OCI-LY1 (cell line): ENCODE measurements around the gene PPP4C.

Source experiments
- EZH2 ChIP-seq: fragments of 200-600 bp; sonication (generic), shearing (Covaris generic); IDR thresholded peaks from 2 replicates; pipeline ENCODE4 v1.8.0; 2017; ENCODE audit warnings: borderline replicate concordance, mixed run types, mild to moderate bottlenecking, antibody characterized with exemption, low read length, moderate library complexity, mixed read lengths
- TF ChIP-seq, protein P1 (sequence below): fragments of 200-600 bp; sonication (generic), shearing (Covaris generic); IDR thresholded peaks from 2 replicates; pipeline ENCODE4 v1.5.1; 2017; ENCODE audit warnings: mild to moderate bottlenecking, antibody characterized with exemption, low read length, moderate library complexity, mixed read lengths

DNA sequence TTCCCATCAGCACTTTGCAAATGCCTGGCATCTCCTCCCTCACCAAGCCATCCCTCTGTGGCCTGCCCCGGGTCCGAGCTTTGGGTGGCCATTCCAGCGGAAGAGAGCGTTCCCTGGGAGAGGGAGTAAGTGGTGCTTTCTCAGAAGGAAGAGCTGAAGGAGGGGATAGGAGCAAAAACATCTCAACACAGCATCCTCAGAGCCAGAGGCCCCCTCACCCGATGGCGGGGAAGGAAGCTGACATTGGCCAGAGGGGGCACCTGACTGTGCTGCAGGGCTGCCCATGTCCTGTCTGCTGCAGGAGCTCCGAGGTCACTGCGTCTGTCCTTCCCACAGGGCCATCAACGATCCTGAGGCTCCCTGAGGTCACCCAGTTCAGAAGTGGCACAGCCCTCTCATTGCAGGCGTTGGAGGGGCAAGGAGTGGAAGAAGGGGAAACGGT is 44.3 kb upstream of the PPP4C start:
- TF ChIP-seq, protein P1, sequence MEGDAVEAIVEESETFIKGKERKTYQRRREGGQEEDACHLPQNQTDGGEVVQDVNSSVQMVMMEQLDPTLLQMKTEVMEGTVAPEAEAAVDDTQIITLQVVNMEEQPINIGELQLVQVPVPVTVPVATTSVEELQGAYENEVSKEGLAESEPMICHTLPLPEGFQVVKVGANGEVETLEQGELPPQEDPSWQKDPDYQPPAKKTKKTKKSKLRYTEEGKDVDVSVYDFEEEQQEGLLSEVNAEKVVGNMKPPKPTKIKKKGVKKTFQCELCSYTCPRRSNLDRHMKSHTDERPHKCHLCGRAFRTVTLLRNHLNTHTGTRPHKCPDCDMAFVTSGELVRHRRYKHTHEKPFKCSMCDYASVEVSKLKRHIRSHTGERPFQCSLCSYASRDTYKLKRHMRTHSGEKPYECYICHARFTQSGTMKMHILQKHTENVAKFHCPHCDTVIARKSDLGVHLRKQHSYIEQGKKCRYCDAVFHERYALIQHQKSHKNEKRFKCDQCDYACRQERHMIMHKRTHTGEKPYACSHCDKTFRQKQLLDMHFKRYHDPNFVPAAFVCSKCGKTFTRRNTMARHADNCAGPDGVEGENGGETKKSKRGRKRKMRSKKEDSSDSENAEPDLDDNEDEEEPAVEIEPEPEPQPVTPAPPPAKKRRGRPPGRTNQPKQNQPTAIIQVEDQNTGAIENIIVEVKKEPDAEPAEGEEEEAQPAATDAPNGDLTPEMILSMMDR = no peak
- TF ChIP-seq EZH2 = no peak
